Spleen (tissue), 11 donors: ENCODE results near the gene ETNK2. TPM values are rescaled to one million over a fixed set of nuclear protein-coding genes. Genes with fewer than 3 reads are reported as not detected.
A peak's percentile ranks its signal among the peaks of the same experiment; 100 is the strongest.

ENCODE experiments used
- DNase-seq: peaks from one replicate; pipeline ENCODE4 v3.0.0-alpha.2; 2020
- H3K27ac ChIP-seq, 8 donors: fragments of 200-600 bp; sonication (generic) in 7 of 8; 1 replicate in 4 of 8; 2 replicates in 4 of 8; pipeline versions ENCODE4 v1.5.0 to v1.8.0; 2016 to 2021; ENCODE audit warnings: inconsistent platforms in 4 of 8, mild to moderate bottlenecking in 4 of 8, moderate library complexity in 1 of 8
- H3K27me3 ChIP-seq, 7 donors: fragments of 200-600 bp; sonication (generic) in 6 of 7; replicated peaks in 1 of 7; 1 replicate in 4 of 7; 2 replicates in 3 of 7; pipeline versions ENCODE4 v1.5.0 to v1.8.0; 2016 to 2021; ENCODE audit warnings: inconsistent platforms in 3 of 7, mild to moderate bottlenecking in 1 of 7
- H3K36me3 ChIP-seq, 6 donors: fragments of 200-600 bp; sonication (generic) in 5 of 6; 1 replicate in 4 of 6; 2 replicates in 2 of 6; pipeline versions ENCODE4 v1.5.0 to v1.8.0; 2016 to 2021; ENCODE audit warnings: inconsistent platforms in 2 of 6
- H3K4me1 ChIP-seq, 6 donors: fragments of 200-600 bp; sonication (generic) in 5 of 6; 1 replicate in 3 of 6; 2 replicates in 3 of 6; pipeline versions ENCODE4 v1.5.0 to v1.8.0; 2016 to 2021; ENCODE audit warnings: inconsistent platforms in 3 of 6
- H3K4me3 ChIP-seq, 8 donors: fragments of 200-600 bp; sonication (generic) in 7 of 8; 1 replicate in 4 of 8; 2 replicates in 4 of 8; pipeline versions ENCODE4 v1.5.0 to v1.8.0; 2016 to 2021; ENCODE audit warnings: inconsistent platforms in 4 of 8, mild to moderate bottlenecking in 4 of 8, moderate library complexity in 2 of 8
- H3K9me3 ChIP-seq, 8 donors: fragments of 200-600 bp; sonication (generic) in 7 of 8; 1 replicate in 4 of 8; 2 replicates in 4 of 8; pipeline versions ENCODE4 v1.5.0 to v1.8.0; 2016 to 2021; ENCODE audit warnings: inconsistent platforms in 4 of 8
- POLR2A ChIP-seq, 3 donors: fragments of 450-650 bp; IDR thresholded peaks; one replicate each; pipeline ENCODE4 v1.5.1; 2017; ENCODE audit warnings: antibody characterized with exemption in 3 of 3, mild to moderate bottlenecking in 1 of 3
- POLR2AphosphoS5 ChIP-seq, 3 donors: sonication (generic); formaldehyde crosslinking; IDR thresholded peaks; one replicate each; pipeline ENCODE4 v1.5.1; 2017; ENCODE audit warnings: antibody characterized with exemption in 3 of 3
- WGBS, 5 donors: extraction: QIAGEN DNeasy Blood & Tissue Kit in 3 of 5; methylation state at CpG; one replicate each; pipeline versions ENCODE4 v1.1.5 to v1.1.7; 2013 to 2018; 5-methylcytosine and 5-hydroxymethylcytosine counted together
- intact Hi-C: fragments of 100-400 bp; cut with DNase I; formaldehyde crosslinking; loops from one replicate; pipeline ENCODE4 v1.15.0; 2023; ENCODE audit warnings: low total_unique reads
- polyA plus RNA-seq, 3 donors: library from polyadenylated mRNA; stranded (reverse); fragments of 200-250 nt; gene quantifications; one replicate each; pipeline ENCODE4 v1.2.1, GENCODE V29; 2013
- total RNA-seq, 7 donors: library from RNA; depleted of rRNA in 3 of 7; stranded (reverse); fragments of >200 nt in 3 of 7; fragmentation: NEBNext Ultra II Directional in 4 of 7; extraction: Animal tissue kit (Norgen Biotek cat#: 25700) in 4 of 7; gene quantifications; one replicate each; pipeline versions ENCODE4 v1.1.0 to v1.2.1, GENCODE V29; 2016 to 2021
- TF ChIP-seq, protein P1 (sequence below), 11 experiments: fragments of 200-600 bp in 7 of 11; fragments of 450-650 bp in 4 of 11; sonication (generic) in 4 of 11; IDR thresholded peaks in 8 of 11; conservative IDR thresholded peaks in 3 of 11; 1 replicate in 7 of 11; 2 replicates in 4 of 11; pipeline versions ENCODE4 v1.4.0 to v1.8.0; 2016 to 2021; ENCODE audit warnings: antibody characterized with exemption in 11 of 11, inconsistent platforms in 4 of 11, mild to moderate bottlenecking in 1 of 11
- donor health status: healthy with polysubstance abuse.
- donor health status: DM: no; HTN: no; CAD: no; lungs with moderate emphysema.
- donor health status: DM: no; HTN: no; CAD: no.
- donor health status: Bipolar disorder and iron deficiency.
- donor health status: healthy.
- donor health status: DM: no; HTN: no; CAD: no.
- donor health status: DM: yes; HTN: yes; CAD: no.

ETNK2 gene
- total and polyA plus RNA-seq, 10 donors = 1.9 to 20.8 (median 5.6) TPM

DNA sequence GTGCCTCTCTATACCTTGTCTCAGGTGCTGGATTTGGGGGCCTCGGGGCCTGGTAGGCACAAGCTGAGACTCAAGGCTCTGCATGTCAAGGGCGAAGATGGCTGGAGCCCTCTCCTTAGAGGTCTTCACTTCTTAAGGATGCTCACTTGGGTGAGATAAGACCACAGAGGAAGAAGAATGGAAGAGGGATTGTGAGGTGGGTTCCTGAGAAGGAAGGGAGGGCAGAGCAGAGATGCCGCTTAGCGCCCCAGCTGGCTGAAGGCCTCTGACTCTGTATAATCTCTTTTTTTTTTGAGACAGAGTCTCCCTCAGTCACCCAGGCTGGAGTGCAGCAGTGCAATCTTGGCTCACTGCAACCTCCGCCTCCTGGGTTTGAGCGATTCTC lies 46.7 kb downstream of the ETNK2 start:
- peaks cover 15 to 83% (median 52%) of the 10 kb centered on the region in 6 donors for H3K4me1 ChIP-seq
- peak overlapping the region in 6 of 8 donors; percentile 15 to 85 (median 64) for H3K27ac ChIP-seq
- intact Hi-C loops = no loop called here
- TF ChIP-seq POLR2AphosphoS5 (IDR thresholded peaks at IDR 0.05) (no peak), POLR2A (IDR thresholded peaks at IDR 0.05) (no peak)
- TF ChIP-seq, protein P1, sequence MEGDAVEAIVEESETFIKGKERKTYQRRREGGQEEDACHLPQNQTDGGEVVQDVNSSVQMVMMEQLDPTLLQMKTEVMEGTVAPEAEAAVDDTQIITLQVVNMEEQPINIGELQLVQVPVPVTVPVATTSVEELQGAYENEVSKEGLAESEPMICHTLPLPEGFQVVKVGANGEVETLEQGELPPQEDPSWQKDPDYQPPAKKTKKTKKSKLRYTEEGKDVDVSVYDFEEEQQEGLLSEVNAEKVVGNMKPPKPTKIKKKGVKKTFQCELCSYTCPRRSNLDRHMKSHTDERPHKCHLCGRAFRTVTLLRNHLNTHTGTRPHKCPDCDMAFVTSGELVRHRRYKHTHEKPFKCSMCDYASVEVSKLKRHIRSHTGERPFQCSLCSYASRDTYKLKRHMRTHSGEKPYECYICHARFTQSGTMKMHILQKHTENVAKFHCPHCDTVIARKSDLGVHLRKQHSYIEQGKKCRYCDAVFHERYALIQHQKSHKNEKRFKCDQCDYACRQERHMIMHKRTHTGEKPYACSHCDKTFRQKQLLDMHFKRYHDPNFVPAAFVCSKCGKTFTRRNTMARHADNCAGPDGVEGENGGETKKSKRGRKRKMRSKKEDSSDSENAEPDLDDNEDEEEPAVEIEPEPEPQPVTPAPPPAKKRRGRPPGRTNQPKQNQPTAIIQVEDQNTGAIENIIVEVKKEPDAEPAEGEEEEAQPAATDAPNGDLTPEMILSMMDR (IDR thresholded peaks at IDR 0.05 in 8 of 11, conservative IDR thresholded peaks at IDR 0.05 in 3 of 11) = no peak
- H3K36me3 ChIP-seq = no peaks in the 10 kb centered on the region
- WGBS, 5 donors = 49 to 71% (median 56%) methylated on average over 6 of the region's 6 CpGs
- H3K9me3 ChIP-seq = no peaks in the 10 kb centered on the region
- no peak for DNase-seq
- H3K27me3 ChIP-seq = peaks cover 0 to 4% (median 0%) of the 10 kb centered on the region in 7 donors
- H3K4me3 ChIP-seq = no peak overlapping the region

DNA sequence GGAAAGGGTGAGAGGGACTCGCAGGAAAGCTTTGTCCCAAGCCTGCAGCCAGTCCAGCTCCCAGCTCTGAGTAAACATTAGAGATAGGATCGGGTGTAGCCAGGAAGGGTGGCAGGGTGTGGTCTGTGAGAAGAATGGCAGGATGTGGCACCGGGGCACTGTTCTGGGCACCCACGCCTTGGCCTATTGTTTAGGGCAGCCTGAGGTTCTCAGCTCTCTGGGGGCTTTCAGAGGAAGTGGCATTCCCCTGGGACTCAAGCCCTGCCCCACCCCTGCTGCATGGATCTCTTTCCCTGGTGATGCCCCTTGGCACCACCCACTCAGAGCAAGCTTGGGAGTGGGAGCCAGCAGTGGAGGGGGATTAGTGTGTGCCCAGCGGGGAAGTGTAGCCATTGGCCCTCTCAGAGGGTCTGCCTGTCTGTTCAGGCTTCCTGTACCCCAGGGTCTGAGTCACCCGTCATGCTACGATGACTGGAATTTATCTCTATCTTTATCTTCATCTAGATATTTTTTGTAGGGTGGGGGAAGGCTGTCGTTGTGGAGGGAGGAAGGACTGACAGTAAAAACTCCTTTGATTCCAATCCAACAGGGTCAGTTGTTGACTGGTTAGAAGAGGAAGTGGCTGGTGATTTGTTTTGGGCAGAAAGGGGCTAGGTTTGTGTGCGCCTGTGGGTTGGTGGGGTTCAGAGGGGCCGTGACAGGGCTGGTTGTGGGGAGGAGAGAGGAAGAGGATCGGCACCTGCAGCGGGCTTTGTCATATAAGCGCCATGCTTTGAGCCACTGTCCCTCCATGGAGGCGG lies 47.3 kb downstream of the ETNK2 start:
- peak; percentile 81 for DNase-seq
- Histone ChIP-seq H3K4me1 (peaks cover 15 to 80% (median 52%) of the 10 kb centered on the region in 6 donors), H3K36me3 (no peaks in the 10 kb centered on the region), H3K9me3 (no peaks in the 10 kb centered on the region), H3K27me3 (peaks cover 0 to 4% (median 0%) of the 10 kb centered on the region in 7 donors), H3K27ac (peak overlapping the region in 7 of 8 donors; percentile 45 to 85 (median 66)), H3K4me3 (peak overlapping the region in 1 of 8 donors; percentile 1)
- WGBS, 5 donors = 27 to 34% (median 30%) methylated on average over 14 of the region's 14 CpGs
- TF ChIP-seq, protein P1 (IDR thresholded peaks at IDR 0.05 in 8 of 11, conservative IDR thresholded peaks at IDR 0.05 in 3 of 11) = no peak
- peak; percentile 36 to 73 (median 66) for TF ChIP-seq POLR2AphosphoS5 (IDR thresholded peaks at IDR 0.05)
- intact Hi-C loops = no loop called here

DNA sequence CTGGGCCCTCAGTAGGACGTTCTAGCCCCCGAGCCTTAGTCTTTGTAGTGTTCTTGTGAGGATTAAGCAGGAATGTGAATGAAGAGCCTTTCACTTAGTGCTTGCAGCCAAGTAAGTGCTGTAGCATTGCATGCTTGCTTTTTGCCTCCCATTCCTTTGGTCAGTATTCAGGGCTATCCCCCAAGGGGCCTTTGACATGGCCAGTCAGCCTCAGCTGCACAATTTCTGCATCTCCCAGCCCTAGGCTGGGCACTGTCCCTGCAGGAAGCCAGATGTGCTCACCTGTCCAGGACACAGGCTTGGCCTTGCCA lies 48.5 kb downstream of the ETNK2 start:
- intact Hi-C loops = no loop called here
- no peak overlapping the region for H3K4me3 ChIP-seq
- H3K9me3 ChIP-seq = no peaks in the 10 kb centered on the region
- H3K27ac ChIP-seq = peak overlapping the region in 5 of 8 donors; percentile 61 to 85 (median 68)
- no peaks in the 10 kb centered on the region for H3K36me3 ChIP-seq
- TF ChIP-seq POLR2A (IDR thresholded peaks at IDR 0.05) = no peak
- TF ChIP-seq, protein P1 (IDR thresholded peaks at IDR 0.05 in 8 of 11, conservative IDR thresholded peaks at IDR 0.05 in 3 of 11) = no peak
- WGBS, 5 donors = 58 to 83% (median 76%) methylated on average over 2 of the region's 2 CpGs
- peaks cover 15 to 69% (median 45%) of the 10 kb centered on the region in 6 donors for H3K4me1 ChIP-seq
- DNase-seq = no peak
- peaks cover 0 to 4% (median 0%) of the 10 kb centered on the region in 7 donors for H3K27me3 ChIP-seq

DNA sequence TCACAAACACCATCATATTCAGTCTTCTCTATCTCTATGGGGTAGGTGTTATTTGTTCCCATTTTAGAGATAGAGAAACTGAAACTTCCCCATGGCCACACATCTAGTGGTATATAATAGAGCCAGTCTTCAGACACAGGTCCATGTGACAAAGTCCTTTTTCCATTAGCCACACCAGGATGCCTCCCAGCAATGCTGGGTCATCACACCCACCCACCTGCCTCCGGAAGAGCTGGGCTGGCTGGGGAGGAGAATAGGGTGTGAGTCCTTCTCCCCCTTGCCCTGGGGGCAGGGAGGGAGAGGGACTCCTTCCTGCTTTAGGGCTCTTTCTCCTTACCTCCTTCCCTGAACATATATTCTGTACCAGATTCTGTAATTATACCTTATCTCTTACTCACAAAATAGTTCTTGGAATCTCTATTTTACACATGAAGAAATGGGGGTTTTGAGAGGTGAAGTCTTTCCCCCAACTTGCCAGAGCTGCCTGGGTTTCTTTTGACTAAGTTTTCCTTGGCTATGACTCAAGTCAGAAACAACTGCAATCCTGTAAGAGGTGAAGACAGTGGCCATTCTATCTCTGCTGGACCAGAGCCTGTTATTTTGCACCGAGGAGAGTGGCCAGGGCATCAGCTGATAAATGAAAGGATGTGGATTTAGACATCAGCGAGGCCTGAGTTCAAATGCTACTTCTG lies 49.0 kb downstream of the ETNK2 start:
- H3K9me3 ChIP-seq = no peaks in the 10 kb centered on the region
- intact Hi-C loops = no loop called here
- H3K36me3 ChIP-seq = no peaks in the 10 kb centered on the region
- TF ChIP-seq, protein P1 (IDR thresholded peaks at IDR 0.05 in 8 of 11, conservative IDR thresholded peaks at IDR 0.05 in 3 of 11) = no peak
- no peak for TF ChIP-seq POLR2A (IDR thresholded peaks at IDR 0.05)
- no peak for TF ChIP-seq POLR2AphosphoS5 (IDR thresholded peaks at IDR 0.05)
- DNase-seq = no peak
- H3K4me3 ChIP-seq = peak overlapping the region in 1 of 8 donors; percentile 3
- WGBS, 5 donors = 46 to 60% (median 53%) methylated on average over 3 of the region's 3 CpGs
- peak overlapping the region in 5 of 8 donors; percentile 61 to 85 (median 68) for H3K27ac ChIP-seq
- peaks cover 0 to 4% (median 0%) of the 10 kb centered on the region in 7 donors for H3K27me3 ChIP-seq
- H3K4me1 ChIP-seq = peaks cover 15 to 64% (median 41%) of the 10 kb centered on the region in 6 donors
